ENCODE data around the gene SARS1. TPM values are rescaled to one million over a fixed set of nuclear protein-coding genes. Genes with fewer than 3 reads are reported as not detected.

Gene SARS1
- total and polyA plus RNA-seq, 2 of the 13 experiments (the other 11 are each of a cell fraction or from before 2014, with no cell fraction given) = 103 to 134 TPM

- TF ChIP-seq KIAA2018 (CRISPR knock-in tag; IDR thresholded peaks at IDR 0.05; ENCODE audit: borderline replicate concordance) (no peak), CENPX (CRISPR knock-in tag; IDR thresholded peaks at IDR 0.05) (no peak), IRX3 (CRISPR knock-in tag; IDR thresholded peaks at IDR 0.05; ENCODE audit: borderline replicate concordance, low read depth) (no peak), ZNF343 (CRISPR knock-in tag; IDR thresholded peaks at IDR 0.05) (no peak), ZNF678 (CRISPR knock-in tag; IDR thresholded peaks at IDR 0.05) (no peak)
These were observed 50.6 kb downstream of the SARS1 start (continued) for GRCh38 chr1:109264379-109264755.

Measured in HepG2 (cell line).